Ovary (tissue), 3 donors: ENCODE results near the gene LRMDA.

ENCODE experiments used
- POLR2A ChIP-seq: fragments of 450-650 bp; IDR thresholded peaks from one replicate; pipeline ENCODE4 v1.6.1; 2017; ENCODE audit warnings: antibody characterized with exemption, mild to moderate bottlenecking, moderate library complexity
- TF ChIP-seq, protein P1 (sequence below), 3 donors: fragments of 450-650 bp in 2 of 3; fragments of 200-600 bp in 1 of 3; IDR thresholded peaks; one replicate each; pipeline versions ENCODE4 v1.5.1 to v1.8.0; 2016 to 2022; ENCODE audit warnings: antibody characterized with exemption in 3 of 3, mild to moderate bottlenecking in 1 of 3
- donor health status: DM: no; HTN: no; CAD: no.

DNA sequence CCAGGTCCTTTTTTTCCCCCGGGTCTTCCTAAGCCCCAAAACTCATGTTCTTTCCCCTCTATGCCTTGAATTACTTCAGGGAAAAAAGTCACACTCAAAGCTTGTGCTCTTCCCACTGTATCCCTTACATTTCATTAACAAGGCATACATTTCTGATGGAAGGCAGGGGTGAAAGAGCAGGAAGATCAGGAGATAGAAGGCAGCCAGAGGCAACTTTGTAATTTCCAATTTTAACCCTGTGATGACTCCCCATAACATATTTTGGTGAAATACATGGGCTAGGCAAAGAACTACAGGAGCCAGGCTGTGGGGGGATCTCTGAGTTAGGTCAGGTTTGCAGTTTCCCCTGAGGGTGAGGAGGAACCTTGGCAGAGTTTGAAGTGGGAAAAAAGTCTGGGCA, 635.0 kb downstream of the LRMDA start:
- TF ChIP-seq, protein P1, sequence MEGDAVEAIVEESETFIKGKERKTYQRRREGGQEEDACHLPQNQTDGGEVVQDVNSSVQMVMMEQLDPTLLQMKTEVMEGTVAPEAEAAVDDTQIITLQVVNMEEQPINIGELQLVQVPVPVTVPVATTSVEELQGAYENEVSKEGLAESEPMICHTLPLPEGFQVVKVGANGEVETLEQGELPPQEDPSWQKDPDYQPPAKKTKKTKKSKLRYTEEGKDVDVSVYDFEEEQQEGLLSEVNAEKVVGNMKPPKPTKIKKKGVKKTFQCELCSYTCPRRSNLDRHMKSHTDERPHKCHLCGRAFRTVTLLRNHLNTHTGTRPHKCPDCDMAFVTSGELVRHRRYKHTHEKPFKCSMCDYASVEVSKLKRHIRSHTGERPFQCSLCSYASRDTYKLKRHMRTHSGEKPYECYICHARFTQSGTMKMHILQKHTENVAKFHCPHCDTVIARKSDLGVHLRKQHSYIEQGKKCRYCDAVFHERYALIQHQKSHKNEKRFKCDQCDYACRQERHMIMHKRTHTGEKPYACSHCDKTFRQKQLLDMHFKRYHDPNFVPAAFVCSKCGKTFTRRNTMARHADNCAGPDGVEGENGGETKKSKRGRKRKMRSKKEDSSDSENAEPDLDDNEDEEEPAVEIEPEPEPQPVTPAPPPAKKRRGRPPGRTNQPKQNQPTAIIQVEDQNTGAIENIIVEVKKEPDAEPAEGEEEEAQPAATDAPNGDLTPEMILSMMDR (IDR thresholded peaks at IDR 0.05) = no peak
- no peak for TF ChIP-seq POLR2A
